Activated CD8-positive, alpha-beta memory T cell treated with anti-CD3 and anti-CD28 coated beads, Interleukin-2, amount 50 U/mL, for 48 hours (primary cell): ENCODE data around the gene CADPS2.
"Not testable (repeated sequence)": the region's sequence is repeated elsewhere in the genome, so short reads cannot be mapped to it uniquely, and the experiment has no call there.

Experiments
- DNase-seq: peaks from one replicate; pipeline ENCODE4 v3.0.0-alpha.2; 2020

Gene CADPS2

DNA sequence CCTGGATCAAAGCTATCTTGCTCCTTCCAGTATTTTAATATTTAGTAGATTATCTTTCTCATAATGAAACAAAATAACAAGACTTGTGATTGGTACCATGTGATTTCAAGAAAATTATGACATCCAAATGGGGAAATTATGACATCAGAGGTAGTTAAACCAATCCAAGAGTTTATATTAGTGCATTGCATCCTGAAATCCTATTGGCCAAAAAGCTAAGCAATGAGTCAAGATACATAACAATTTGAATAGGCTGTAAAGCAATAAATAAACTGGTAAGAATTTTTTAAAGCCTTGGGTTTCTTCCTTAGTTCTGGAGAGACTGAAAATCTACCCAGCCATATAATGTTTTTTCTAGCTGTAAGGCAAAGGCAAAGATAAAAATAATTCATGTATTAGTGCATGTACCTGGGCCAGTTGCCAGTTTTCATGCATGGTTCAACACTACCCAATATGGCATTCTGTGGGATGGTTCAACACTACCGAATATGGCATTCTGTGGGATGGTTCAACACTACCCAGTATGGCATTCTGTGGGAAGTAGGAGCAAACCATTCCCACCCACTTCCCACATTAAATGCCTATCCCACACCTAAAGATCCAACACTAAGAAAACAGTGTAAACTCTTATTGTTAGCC lies 183.3 kb downstream of the CADPS2 start, which contains the start of gene RNF148:
Gene RNF148, minus strand, starts transcription at position 51 of the 639 bp plus-strand sequence. CDS start 172 bp downstream, outside the sequence.
- no peak for DNase-seq

DNA sequence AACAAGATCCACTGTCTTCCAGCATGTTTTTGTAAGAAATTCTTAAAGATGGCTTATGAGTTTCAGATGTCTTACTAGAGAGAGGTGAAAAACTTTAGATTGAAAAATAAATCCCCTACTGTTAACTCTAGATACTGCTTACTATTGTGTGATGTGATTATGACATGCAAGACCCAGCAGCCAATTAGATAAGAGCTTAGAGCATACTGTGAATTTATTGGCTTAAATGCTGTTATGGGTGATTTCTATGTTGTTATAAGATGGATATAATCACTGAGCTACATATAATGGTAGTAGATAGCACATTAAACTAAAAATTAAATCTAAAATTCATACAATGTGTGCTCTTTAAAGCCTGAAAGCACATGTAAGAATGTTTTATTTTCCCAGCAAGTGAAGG lies 187.2 kb downstream of the CADPS2 start, which contains the start of gene RNF133:
Gene RNF133, minus strand, starts transcription at position 101 of the 400 bp plus-strand sequence. CDS start 199 bp downstream, outside the sequence.
- DNase-seq, result no peak

DNA sequence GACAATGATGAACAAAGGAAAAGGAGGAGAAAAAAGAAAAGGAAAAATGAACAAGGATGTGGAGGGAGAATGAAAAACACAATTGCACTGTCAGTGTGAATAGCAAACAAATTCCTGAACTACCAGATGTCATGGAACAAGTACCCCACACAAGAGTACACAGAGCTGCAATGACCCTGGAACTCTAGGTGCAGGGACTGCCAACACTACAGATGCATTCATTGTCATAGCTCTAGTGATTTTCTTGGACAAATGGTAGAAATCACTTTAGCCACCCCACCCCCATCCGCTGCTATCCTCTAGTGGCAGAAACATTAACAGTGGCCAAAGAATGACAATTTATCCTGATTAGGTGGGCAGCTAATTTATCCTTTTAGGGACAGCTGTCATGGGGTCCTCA lies 190.4 kb downstream of the CADPS2 start:
- no peak for DNase-seq

DNA sequence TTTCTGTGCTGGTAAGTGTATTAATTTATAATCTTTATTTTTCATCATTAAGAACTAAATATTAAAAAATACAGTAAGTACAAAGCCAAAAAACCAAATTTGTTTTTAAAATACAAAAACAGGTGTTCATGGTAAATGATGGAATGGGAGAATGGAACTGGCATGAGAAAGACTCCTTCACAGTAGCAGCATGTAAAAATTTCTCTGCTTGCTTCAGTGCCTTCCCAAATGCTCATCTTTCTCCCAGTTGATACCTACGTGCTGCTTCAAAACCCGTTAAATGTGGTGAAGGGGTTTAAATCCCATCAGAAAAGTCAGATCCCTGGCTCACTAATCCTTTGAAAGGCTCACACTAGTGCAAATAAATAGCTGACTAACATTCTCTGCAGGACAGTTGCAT lies 191.6 kb downstream of the CADPS2 start:
- no peak for DNase-seq

- DNase-seq, result no peak
Observed at GRCh38 chr7:122692769-122693309, 193.4 kb downstream of the CADPS2 start.

GRCh38 chr7:122691569-122692235 lies 194.6 kb downstream of the CADPS2 start:
- no peak for DNase-seq

- DNase-seq, result no peak
Observed at GRCh38 chr7:122689346-122690109, 196.7 kb downstream of the CADPS2 start.

DNA sequence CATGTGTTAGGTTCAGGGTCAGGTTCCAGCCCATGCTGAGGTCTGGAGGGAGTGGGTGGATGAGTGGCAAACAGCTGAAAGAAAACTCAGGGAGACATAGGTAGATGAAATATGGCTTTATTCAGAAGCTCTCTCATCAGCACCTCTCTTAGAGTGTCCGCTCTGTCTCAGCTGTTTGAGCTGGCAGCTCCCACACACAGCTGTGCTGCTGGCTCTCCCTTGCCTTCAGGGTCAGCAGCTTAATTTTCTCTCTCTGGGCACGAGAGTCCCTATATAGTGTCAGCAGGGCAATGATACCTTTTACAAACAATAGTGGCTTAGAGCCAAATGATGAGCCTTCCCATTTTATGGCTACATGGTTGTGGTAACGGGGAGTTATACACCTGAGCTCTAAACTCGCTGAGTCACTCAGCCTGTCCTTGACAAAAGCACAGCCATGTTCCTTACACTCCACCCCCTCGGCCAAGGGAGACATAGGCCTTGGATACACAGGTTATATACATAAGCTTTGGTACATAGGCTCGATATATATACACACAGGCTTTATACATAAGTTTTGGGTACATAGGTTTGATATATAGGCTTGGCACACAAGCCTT lies 197.8 kb downstream of the CADPS2 start:
- DNase-seq, result no peak

DNA sequence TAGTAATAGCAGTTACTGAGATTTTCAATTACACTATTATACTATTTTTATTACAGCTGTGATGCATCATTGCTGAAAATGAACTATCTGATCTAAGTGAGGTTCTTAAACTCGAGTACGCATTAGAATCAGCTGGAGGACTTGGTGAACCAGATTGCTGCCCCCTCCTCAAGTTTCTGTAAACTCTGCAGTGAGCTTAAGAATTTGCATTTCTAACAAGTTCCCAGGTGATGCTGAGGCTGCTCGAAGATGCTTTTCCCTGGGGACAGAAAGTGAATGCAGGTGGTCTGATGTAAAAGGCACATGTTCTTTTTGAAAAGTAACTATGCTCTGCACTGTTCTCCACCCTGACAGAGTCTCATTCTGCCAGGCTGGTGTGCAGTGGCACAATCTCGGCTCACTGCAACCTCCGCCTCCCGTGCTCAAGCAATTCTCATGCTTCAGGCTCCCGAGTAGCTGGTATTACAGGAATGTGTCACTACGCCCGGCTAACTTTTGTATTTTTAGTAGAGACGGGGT lies 199.8 kb downstream of the CADPS2 start:
- DNase-seq, result no peak

DNA sequence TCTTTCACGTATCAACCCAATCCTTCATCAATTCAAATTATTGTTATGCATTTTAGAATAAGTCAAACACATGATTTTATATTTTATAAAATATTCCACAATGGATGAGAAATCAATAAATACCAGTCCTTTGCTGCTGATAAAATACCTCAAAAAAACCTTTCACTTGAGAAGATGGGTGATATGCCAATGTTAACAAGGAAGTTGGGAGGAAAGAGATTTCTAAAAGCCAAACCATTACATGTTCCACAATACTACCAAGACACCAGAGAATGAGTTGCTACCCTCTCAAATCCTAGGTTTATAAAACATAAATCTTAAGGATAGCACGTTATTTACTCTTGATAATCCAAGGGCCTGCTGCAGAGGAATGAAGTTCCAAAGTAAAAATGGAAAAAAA lies 201.8 kb downstream of the CADPS2 start:
- no peak for DNase-seq

- no peak for DNase-seq
Observed at GRCh38 chr7:122682815-122683550, 203.3 kb downstream of the CADPS2 start.

GRCh38 chr7:122681186-122681585 lies 205.1 kb downstream of the CADPS2 start:
- DNase-seq, result not testable (repeated sequence)

DNA sequence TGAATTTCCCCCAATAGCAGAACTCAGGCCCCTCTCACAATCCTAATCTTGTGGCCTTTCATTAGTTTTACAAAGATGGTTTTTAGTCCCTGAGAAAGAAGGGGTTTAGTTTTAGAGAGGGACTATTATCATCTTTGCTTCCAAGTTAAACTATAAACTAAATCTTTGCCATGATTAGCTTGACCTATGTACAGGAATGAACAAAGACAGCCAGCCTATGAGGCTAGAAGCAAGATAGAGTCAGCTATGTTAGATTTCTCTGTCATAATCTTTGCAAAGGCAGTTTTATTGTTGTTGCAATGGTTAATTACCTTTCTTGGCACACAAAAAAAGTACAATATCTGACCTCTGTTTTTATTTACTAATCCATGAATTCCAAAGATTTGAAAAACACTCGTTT lies 206.4 kb downstream of the CADPS2 start:
- no peak for DNase-seq

DNA sequence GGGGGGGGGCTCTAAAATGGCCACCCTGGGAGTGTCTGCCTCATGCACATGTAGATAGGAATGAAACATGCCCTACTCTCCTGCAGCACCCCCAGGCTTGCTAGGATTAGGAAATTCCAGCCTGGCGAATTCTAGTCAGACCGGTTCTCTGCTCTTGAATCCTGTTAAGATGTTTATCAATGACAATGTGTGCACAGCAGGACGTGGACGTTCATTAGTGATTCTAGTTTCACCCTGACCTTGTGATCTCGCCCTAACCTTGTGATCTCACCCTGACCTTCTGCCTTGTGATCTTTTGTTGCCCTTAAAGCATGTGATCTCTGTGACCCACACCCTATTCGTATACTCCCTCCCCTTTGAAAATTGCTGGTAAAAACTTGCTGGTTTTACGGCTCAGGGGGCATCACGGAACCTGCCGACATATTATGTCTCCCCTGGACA lies 207.0 kb downstream of the CADPS2 start:
- not testable (repeated sequence) for DNase-seq

- no peak for DNase-seq
Observed at GRCh38 chr7:122677149-122677548, 209.1 kb downstream of the CADPS2 start.

DNA sequence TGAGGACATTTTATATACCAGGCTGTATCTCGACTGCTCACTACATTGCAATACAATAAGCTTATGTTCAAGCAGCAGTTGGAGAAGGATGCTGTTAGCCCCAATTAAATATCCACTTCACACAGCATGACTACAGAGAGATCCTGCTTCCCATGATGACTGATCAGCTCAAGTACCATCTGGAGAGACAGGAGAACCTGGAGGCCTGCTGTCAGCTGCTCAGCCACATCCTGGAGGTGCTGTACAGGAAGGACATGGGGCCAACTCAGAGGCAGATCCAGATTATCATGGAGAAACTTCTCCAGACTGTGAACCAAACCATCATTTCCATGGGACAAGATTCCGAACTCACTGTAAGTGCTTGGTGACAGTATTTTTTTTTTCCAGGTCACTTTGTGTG lies 209.8 kb downstream of the CADPS2 start:
- DNase-seq, result no peak

GRCh38 chr7:122675621-122676020 lies 210.6 kb downstream of the CADPS2 start:
- DNase-seq, result no peak

GRCh38 chr7:122675011-122675410 lies 211.2 kb downstream of the CADPS2 start:
- DNase-seq, result no peak

DNA sequence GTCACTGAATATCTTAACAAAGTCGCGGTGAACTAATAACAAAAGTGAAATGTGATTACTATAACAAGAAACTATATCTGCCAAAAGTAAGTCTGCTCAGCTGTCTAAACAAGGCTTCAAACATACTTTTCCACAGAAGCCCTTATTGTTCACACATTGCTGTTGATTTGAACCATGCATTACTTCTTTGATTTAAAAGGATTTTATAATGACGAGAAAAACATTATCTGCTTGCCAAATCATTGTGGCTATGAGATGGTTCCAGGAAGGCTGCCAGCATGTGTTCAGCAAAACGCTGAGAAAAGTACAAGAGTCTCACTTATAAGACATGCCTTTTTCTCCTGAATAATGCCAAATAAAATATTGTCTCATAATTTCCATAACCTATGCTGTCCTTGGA lies 211.8 kb downstream of the CADPS2 start:
- no peak for DNase-seq

- DNase-seq, result no peak
Observed at GRCh38 chr7:122673951-122674350, 212.3 kb downstream of the CADPS2 start.

DNA sequence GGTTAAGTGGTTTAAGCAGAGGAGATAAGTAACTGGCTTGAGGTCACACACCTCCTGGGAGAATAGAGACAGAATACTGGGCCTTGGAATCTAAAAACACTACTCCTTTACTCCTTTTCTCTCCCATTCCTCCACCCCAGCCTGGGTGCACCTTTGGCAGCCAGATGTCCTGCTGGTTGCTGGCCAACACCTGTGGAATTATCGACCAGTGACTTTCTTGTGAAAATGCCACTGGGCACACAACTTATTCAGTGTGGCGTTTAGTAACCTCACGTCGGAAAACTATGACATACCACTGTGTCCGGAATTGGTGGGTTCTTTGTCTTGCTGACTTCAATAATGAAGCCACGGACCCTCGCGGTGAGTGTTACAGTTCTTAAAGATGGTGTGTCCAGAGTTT lies 213.7 kb downstream of the CADPS2 start:
- DNase-seq, result no peak

- no peak for DNase-seq
Observed at GRCh38 chr7:122663733-122664132, 222.5 kb downstream of the CADPS2 start.
